ENCODE measurements around the gene RPRD1A. TPM values are rescaled to one million over a fixed set of nuclear protein-coding genes. Genes with fewer than 3 reads are reported as not detected.

The RPRD1A gene
- total and polyA plus RNA-seq, 4 donors = 11.8 to 29.5 (median 16.6) TPM

- Histone ChIP-seq H3K9ac (ENCODE audit: low read depth in 1 of 2, low read length in 2 of 2) (no peak overlapping the region), H3K27ac (ENCODE audit: low read depth in 1 of 2, low read length in 2 of 2) (no peak overlapping the region), H3K9me3 (ENCODE audit: control insufficient read depth in 4 of 4, low read length in 3 of 4) (no peaks in the 10 kb centered on the region), H3K27me3 (ENCODE audit: control insufficient read depth in 4 of 4, insufficient read depth in 4 of 4, low read length in 3 of 4) (no peaks in the 10 kb centered on the region), H3K4me3 (ENCODE audit: low read depth in 1 of 3, low read length in 3 of 3) (no peak overlapping the region), H3K4me1 (ENCODE audit: control insufficient read depth in 4 of 4, insufficient read depth in 4 of 4, low read length in 3 of 4) (no peaks in the 10 kb centered on the region), H3K36me3 (ENCODE audit: control insufficient read depth in 4 of 4, insufficient read depth in 3 of 4, low read depth in 1 of 4, low read length in 3 of 4) (peaks cover 1 to 51% (median 31%) of the 10 kb centered on the region in 4 donors)
- no peak for DNase-seq (ENCODE audit: low spot score)
- TF ChIP-seq ZBTB33 (IDR thresholded peaks at IDR 0.05) = no peak
- no peak for TF ChIP-seq HNF4A (conservative IDR thresholded peaks at IDR 0.05)
- TF ChIP-seq TAF1 (conservative IDR thresholded peaks at IDR 0.05) = no peak
- TF ChIP-seq ATF3 (IDR thresholded peaks at IDR 0.05) = no peak
- no peak for TF ChIP-seq EGR1 (IDR thresholded peaks at IDR 0.05; ENCODE audit: low read depth in 2 of 2)
- TF ChIP-seq MAX (IDR thresholded peaks at IDR 0.05) = no peak
- no peak for TF ChIP-seq JUND (IDR thresholded peaks at IDR 0.05)
- TF ChIP-seq GABPA (IDR thresholded peaks at IDR 0.05 in 1 of 2, conservative IDR thresholded peaks at IDR 0.05 in 1 of 2) = no peak
- no peak for TF ChIP-seq REST (IDR thresholded peaks at IDR 0.05)
- TF ChIP-seq RXRA (IDR thresholded peaks at IDR 0.05) = no peak
- TF ChIP-seq HNF4G (IDR thresholded peaks at IDR 0.05) = no peak
- TF ChIP-seq SP1 (IDR thresholded peaks at IDR 0.05) = no peak
- TF ChIP-seq RAD21 (IDR thresholded peaks at IDR 0.05) = no peak
- TF ChIP-seq YY1 (IDR thresholded peaks at IDR 0.05) = no peak
- TF ChIP-seq CTCF (IDR thresholded peaks at IDR 0.05; ENCODE audit: low read depth, low read length, missing input control) = no peak
- no peak for TF ChIP-seq NR2F2 (IDR thresholded peaks at IDR 0.05)
- no peak for TF ChIP-seq FOXA1 (IDR thresholded peaks at IDR 0.05)
- TF ChIP-seq FOXA2 (IDR thresholded peaks at IDR 0.05) = no peak
- WGBS = 93% methylated on average over 1 of the region's 1 CpG
These were observed 47.4 kb upstream of the RPRD1A start for GRCh38 chr18:36114738-36115137.

Data from liver (tissue), 9 donors.